ENCODE measurements around the gene ZBTB25.

DNA sequence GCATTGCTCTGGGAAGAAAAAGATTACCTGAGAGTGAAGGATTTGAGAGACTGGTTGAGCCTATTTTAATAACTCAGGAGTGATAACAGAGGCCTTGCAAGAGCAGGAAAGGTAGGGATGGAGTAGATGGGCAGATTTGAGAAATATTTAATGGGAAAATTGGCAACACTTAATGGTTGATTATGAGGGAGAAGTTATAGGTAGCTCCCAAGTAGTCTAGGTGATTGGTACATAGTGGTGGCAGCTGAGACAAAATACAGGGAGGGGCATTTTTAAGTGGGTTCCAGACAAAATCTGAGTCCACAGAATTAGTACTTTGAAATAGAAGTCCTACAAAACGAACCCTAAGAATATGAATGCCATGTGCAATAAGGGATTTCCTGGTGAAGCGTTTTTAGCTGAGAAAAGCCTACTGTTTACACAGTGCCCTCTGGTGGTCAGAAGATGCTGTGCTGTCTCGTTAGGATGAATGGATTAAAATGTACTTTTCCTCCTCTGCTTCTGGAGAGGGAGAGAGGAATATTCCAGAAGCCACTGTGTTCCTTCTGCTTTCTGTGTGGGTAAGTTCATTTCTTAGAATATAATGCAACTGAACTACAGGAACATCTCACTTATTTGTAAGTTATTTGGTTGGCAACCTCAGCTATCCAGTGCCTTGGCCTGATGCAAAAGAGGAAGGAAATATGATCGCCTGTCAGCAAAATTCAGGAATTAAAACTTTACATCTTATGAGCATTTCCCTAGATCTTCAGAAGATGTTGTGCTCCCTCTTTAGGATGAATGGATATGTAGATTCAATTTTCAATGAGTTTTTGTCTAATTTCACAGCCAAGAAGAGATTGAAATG, 7.4 kb upstream of the ZBTB25 start:
- TF ChIP-seq CTCF (IDR thresholded peaks at IDR 0.05) (peak; percentile 63 to 82 (median 73)), POLR2A (IDR thresholded peaks at IDR 0.05) (no peak), POLR2AphosphoS5 (IDR thresholded peaks at IDR 0.05) (no peak)
